SJSA1 (cell line): Measurements from ENCODE around the gene IL9. TPM values are rescaled to one million over a fixed set of nuclear protein-coding genes. Genes with fewer than 3 reads are reported as not detected.

ENCODE experiments used
- DNase-seq, 2 experiments: peaks; one replicate each; pipeline ENCODE4 v3.0.0-alpha.2; 2015 to 2020; ENCODE audit warnings: low spot score in 2 of 2, low read depth in 1 of 2
- H3K27ac ChIP-seq: fragments of 250-450 bp; sonication (Bioruptor Pico); 2 replicates; pipeline ENCODE4 v1.5.1; 2020; ENCODE audit warnings: mild to moderate bottlenecking, moderate library complexity
- H3K27me3 ChIP-seq: fragments of 250-450 bp; sonication (Bioruptor Pico); replicated peaks from 2 replicates; pipeline ENCODE4 v1.5.1; 2020; ENCODE audit warnings: mild to moderate bottlenecking, moderate library complexity
- H3K36me3 ChIP-seq: fragments of 250-450 bp; sonication (Bioruptor Pico); 2 replicates; pipeline ENCODE4 v1.5.1; 2020; ENCODE audit warnings: mild to moderate bottlenecking
- H3K4me1 ChIP-seq: fragments of 250-450 bp; sonication (Bioruptor Pico); replicated peaks from 2 replicates; pipeline ENCODE4 v1.6.1; 2021; ENCODE audit warnings: mild to moderate bottlenecking
- H3K4me3 ChIP-seq: fragments of 250-450 bp; sonication (Bioruptor Pico); 2 replicates; pipeline ENCODE4 v1.5.1; 2020; ENCODE audit warnings: mild to moderate bottlenecking
- H3K9me3 ChIP-seq: fragments of 250-450 bp; sonication (Bioruptor Pico); replicated peaks from 2 replicates; pipeline ENCODE4 v1.5.1; 2020; ENCODE audit warnings: mild to moderate bottlenecking
- total RNA-seq: library from RNA; depleted of rRNA; stranded (reverse); fragments of >200 nt; shearing (Covaris generic); gene quantifications from 2 replicates; pipeline ENCODE4 v1.2.3, GENCODE V29; 2014

The IL9 gene
- total RNA-seq, 1 experiment from 2014 or later, result not detected

- DNase-seq, result peak in 1 of 2 experiments; percentile 23
- no peaks in the 10 kb centered on the region for H3K9me3 ChIP-seq
These were observed 18.3 kb upstream of the IL9 start for GRCh38 chr5:135913713-135914626.

GRCh38 chr5:135905144-135905543 is 9.5 kb upstream of the IL9 start:
- Histone ChIP-seq H3K9me3 (no peaks in the 10 kb centered on the region), H3K27ac (no peak overlapping the region), H3K36me3 (no peaks in the 10 kb centered on the region), H3K4me1 (no peaks in the 10 kb centered on the region), H3K27me3 (peaks cover 64% of the 10 kb centered on the region), H3K4me3 (no peak overlapping the region)
- no peak for DNase-seq

More at GRCh38 chr5:135913713-135914626, 18.3 kb upstream of the IL9 start:
- Histone ChIP-seq H3K4me3 (no peak overlapping the region), H3K4me1 (no peaks in the 10 kb centered on the region), H3K27ac (no peak overlapping the region), H3K36me3 (no peaks in the 10 kb centered on the region), H3K27me3 (peaks cover 57% of the 10 kb centered on the region)

- no peaks in the 10 kb centered on the region for H3K36me3 ChIP-seq
- DNase-seq, result no peak
- no peak overlapping the region for H3K4me3 ChIP-seq
- no peaks in the 10 kb centered on the region for H3K4me1 ChIP-seq
- peaks cover 54% of the 10 kb centered on the region for H3K27me3 ChIP-seq
- no peaks in the 10 kb centered on the region for H3K9me3 ChIP-seq
- H3K27ac ChIP-seq, result no peak overlapping the region
These were observed 6.0 kb upstream of the IL9 start for GRCh38 chr5:135901633-135902032.

- no peak for DNase-seq
- Histone ChIP-seq H3K4me3 (no peak overlapping the region), H3K27ac (no peak overlapping the region), H3K9me3 (no peaks in the 10 kb centered on the region), H3K36me3 (no peaks in the 10 kb centered on the region), H3K4me1 (no peaks in the 10 kb centered on the region), H3K27me3 (peaks cover 42% of the 10 kb centered on the region)
These were observed 4.6 kb upstream of the IL9 start for GRCh38 chr5:135900276-135900675.

- Histone ChIP-seq H3K27ac (no peak overlapping the region), H3K9me3 (no peaks in the 10 kb centered on the region), H3K27me3 (peaks cover 38% of the 10 kb centered on the region), H3K4me3 (no peak overlapping the region), H3K36me3 (no peaks in the 10 kb centered on the region), H3K4me1 (no peaks in the 10 kb centered on the region)
- DNase-seq, result no peak
These were observed 3.0 kb upstream of the IL9 start for GRCh38 chr5:135898651-135899050.

GRCh38 chr5:135894789-135895188 is 852 bp downstream of the IL9 start:
- no peak overlapping the region for H3K4me3 ChIP-seq
- H3K4me1 ChIP-seq, result no peaks in the 10 kb centered on the region
- peaks cover 27% of the 10 kb centered on the region for H3K27me3 ChIP-seq
- DNase-seq, result no peak
- H3K36me3 ChIP-seq, result no peaks in the 10 kb centered on the region
- H3K9me3 ChIP-seq, result no peaks in the 10 kb centered on the region
- no peak overlapping the region for H3K27ac ChIP-seq

- DNase-seq, result no peak
These were observed 1.4 kb downstream of the IL9 start for GRCh38 chr5:135894276-135894675.

GRCh38 chr5:135891791-135892190 is 3.9 kb downstream of the IL9 start:
- no peak for DNase-seq
- Histone ChIP-seq H3K4me3 (no peak overlapping the region), H3K9me3 (no peaks in the 10 kb centered on the region), H3K27ac (no peak overlapping the region), H3K36me3 (no peaks in the 10 kb centered on the region), H3K27me3 (peaks cover 14% of the 10 kb centered on the region), H3K4me1 (no peaks in the 10 kb centered on the region)

More at GRCh38 chr5:135894276-135894675, 1.4 kb downstream of the IL9 start:
- Histone ChIP-seq H3K9me3 (no peaks in the 10 kb centered on the region), H3K4me3 (no peak overlapping the region), H3K36me3 (no peaks in the 10 kb centered on the region), H3K4me1 (no peaks in the 10 kb centered on the region), H3K27me3 (peaks cover 24% of the 10 kb centered on the region), H3K27ac (no peak overlapping the region)

- DNase-seq, result no peak
- no peaks in the 10 kb centered on the region for H3K36me3 ChIP-seq
- H3K27ac ChIP-seq, result no peak overlapping the region
- H3K27me3 ChIP-seq, result peaks cover 13% of the 10 kb centered on the region
- no peaks in the 10 kb centered on the region for H3K4me1 ChIP-seq
- H3K9me3 ChIP-seq, result no peaks in the 10 kb centered on the region
- no peak overlapping the region for H3K4me3 ChIP-seq
These were observed 4.4 kb downstream of the IL9 start for GRCh38 chr5:135891268-135891667.

GRCh38 chr5:135890867-135891266 is 4.8 kb downstream of the IL9 start:
- Histone ChIP-seq H3K9me3 (no peaks in the 10 kb centered on the region), H3K4me1 (no peaks in the 10 kb centered on the region), H3K4me3 (no peak overlapping the region), H3K36me3 (no peaks in the 10 kb centered on the region), H3K27ac (no peak overlapping the region), H3K27me3 (peaks cover 13% of the 10 kb centered on the region)
- DNase-seq, result no peak

GRCh38 chr5:135890296-135890695 is 5.3 kb downstream of the IL9 start:
- H3K27ac ChIP-seq, result no peak overlapping the region
- DNase-seq, result no peak
- H3K4me1 ChIP-seq, result no peaks in the 10 kb centered on the region
- no peaks in the 10 kb centered on the region for H3K9me3 ChIP-seq
- H3K36me3 ChIP-seq, result no peaks in the 10 kb centered on the region
- no peak overlapping the region for H3K4me3 ChIP-seq
- H3K27me3 ChIP-seq, result peaks cover 13% of the 10 kb centered on the region; the same call in 1 of the 2 replicates

- DNase-seq, result peak in 1 of 2 experiments; percentile 44
- no peaks in the 10 kb centered on the region for H3K4me1 ChIP-seq
- no peaks in the 10 kb centered on the region for H3K27me3 ChIP-seq
- no peak overlapping the region for H3K4me3 ChIP-seq
- H3K27ac ChIP-seq, result no peak overlapping the region
- H3K9me3 ChIP-seq, result no peaks in the 10 kb centered on the region
- H3K36me3 ChIP-seq, result no peaks in the 10 kb centered on the region
These were observed 7.6 kb downstream of the IL9 start for GRCh38 chr5:135887881-135888614.

- no peaks in the 10 kb centered on the region for H3K4me1 ChIP-seq
- DNase-seq, result peak; percentile 72 to 73
- no peak overlapping the region for H3K4me3 ChIP-seq
- no peak overlapping the region for H3K27ac ChIP-seq
- no peaks in the 10 kb centered on the region for H3K27me3 ChIP-seq
- H3K36me3 ChIP-seq, result no peaks in the 10 kb centered on the region
- no peaks in the 10 kb centered on the region for H3K9me3 ChIP-seq
These were observed 8.2 kb downstream of the IL9 start for GRCh38 chr5:135887447-135887864.

GRCh38 chr5:135886136-135886535 is 9.5 kb downstream of the IL9 start:
- no peaks in the 10 kb centered on the region for H3K27me3 ChIP-seq
- H3K36me3 ChIP-seq, result no peaks in the 10 kb centered on the region
- no peaks in the 10 kb centered on the region for H3K9me3 ChIP-seq
- peaks cover 6% of the 10 kb centered on the region; the same call in 1 of the 2 replicates for H3K4me1 ChIP-seq
- H3K27ac ChIP-seq, result no peak overlapping the region
- H3K4me3 ChIP-seq, result no peak overlapping the region
- DNase-seq, result no peak
